GM21515 (cell line): ENCODE measurements around the gene SOX5.
"Not testable (repeated sequence)": the region's sequence is repeated elsewhere in the genome, so short reads cannot be mapped to it uniquely, and the experiment has no call there.

Experiments used
- ATAC-seq: cut with Tn5 transposase; IDR thresholded peaks from one replicate; pipeline ENCODE4 v1.9.1; 2021; ENCODE audit not compliant: unreplicated experiment

SOX5 gene

DNA sequence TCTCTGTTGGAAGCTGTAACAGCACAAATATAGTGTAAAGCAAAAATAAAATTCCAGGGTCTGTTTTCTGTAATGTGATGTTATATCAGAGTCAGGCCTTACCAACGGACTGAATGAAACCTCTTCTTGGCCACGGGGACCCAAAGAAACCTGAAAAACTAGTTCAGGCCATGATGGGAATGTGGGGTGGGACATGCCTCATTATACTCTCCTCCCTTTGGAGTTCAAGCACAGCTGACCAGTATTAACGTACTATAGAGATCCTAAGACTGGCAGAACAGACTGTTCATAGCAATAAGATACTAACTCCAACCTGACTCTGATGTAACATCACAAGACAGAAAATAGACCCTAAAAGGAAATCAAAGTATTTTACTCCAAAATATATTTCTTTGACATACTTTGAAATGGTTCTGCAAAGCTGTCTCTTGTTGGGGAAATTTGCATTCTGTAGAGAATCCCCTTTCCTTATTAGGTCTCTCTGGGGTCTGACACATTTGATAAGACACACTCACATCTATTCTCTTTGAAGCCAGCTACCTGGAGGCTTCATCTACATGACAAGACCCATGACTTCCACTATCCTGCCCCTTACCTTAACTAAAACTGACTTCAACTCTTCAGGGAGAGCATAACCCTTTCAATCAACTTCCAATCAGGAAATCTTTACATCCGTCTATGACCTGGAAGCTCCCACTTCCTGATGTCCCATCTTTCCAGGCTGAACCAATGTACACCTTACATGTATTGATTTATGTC, 444.6 kb downstream of the SOX5 start:
- no peak for ATAC-seq

DNA sequence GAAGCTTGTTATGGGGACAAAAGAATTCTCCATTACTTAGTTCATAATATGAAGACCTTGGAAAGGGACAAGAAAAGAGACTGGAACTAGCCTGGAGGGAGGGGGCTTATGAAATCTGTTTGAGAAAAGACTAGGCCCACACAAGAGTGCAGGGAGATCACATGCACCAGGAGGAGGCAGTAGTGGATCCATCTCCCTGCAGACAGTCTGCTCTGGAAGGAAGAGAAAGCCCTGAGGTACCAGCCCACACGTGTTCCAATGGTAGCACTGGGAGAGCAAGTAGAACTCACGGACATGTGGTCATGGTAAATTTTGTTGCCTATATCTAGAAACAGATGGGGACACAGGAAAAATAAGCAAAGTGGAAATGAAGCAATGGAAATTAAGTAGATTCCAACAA, 445.4 kb downstream of the SOX5 start:
- ATAC-seq, result no peak

DNA sequence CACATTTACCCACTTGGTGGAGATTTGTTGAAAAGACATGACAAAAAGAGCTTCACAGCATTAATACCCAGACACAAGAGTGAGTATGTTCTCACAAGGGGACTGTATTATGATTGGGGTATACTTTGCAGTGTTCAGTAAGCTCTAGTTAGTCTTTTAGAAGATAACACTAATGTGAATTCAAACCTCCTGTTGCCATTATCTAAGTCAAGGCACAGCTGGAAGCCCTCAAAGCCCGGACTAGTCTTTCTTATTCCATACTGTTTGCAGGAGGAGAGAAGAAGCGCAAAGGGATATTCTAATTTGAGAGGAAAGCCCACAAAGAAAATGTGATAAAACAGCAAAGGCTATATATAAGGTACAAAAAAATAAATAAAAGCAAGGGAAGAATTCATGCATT, 445.9 kb downstream of the SOX5 start:
- ATAC-seq, result no peak

DNA sequence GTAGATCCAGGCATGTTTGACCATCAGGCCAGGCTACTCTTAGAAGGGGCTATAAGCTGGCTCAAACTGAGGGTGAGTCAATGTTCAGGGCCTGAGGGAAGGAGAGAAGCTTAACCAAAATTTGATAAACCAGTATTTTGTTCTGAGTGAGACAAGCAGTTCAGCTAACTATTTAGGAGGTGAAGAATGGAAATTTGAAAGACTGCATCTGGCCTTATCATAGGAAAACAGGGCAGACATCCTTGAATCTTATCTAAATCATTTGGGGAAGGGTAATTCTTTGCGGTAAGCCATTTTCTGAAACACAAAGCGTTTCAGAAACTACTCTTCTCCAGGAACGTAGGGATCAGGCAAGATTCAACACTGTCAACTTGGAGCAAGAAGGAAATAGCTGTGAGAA, 447.2 kb downstream of the SOX5 start:
- no peak for ATAC-seq

DNA sequence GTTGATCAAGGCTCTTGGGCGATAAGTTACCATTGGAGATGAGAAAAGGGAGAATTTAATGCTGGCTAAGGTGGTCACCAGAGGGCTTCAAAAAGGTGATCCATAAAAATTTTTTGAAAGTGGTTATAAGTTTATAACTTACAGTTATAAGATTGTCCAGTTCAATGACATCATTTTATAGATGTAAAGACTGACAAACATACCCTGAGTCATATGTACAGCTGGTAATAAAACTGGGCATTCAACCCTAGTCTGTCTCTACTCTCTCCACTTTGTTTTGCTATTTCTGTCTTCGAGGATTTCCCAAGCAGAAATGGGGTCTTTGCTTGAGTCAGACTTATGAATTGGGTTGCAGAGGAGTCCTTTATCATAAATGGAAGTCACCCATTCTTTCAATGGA, 454.0 kb downstream of the SOX5 start:
- ATAC-seq, result no peak

DNA sequence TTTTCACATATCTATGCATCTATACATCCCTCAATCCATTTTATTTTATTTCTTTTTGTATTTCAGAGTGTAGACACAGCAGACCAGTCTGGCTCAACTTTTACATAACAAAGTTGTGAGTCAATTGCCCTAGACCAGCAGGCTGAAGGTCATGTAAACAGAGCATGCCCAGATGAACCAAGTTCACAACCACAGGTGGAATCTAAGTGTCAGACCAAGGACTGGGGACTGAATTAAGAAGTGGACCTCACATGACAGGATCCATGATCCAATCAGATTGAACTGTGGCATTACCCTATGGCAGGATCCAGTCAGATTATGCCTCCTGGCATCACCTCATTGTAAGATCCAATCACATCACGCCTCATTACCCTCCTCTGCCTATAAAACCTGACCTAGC, 455.8 kb downstream of the SOX5 start:
- ATAC-seq, result no peak

DNA sequence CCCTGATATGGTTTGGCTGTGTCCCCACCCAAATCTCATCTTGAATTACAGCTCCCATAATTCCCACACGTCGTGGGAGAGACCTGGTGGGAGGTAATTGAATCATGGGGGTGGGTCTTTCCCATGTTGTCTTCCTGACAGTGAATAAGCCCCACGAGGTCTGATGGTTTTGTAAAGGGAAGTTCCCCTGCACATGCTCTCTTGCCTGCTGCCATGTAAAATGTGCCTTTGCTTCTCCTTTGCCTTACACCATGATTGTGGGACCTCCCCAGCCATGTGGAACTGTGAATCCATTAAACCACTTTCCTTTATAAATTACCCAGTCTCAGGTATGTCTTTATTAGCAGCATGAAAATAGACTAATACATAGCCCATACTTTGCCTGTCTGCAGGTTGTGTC, 458.4 kb downstream of the SOX5 start:
- not testable (repeated sequence) for ATAC-seq

DNA sequence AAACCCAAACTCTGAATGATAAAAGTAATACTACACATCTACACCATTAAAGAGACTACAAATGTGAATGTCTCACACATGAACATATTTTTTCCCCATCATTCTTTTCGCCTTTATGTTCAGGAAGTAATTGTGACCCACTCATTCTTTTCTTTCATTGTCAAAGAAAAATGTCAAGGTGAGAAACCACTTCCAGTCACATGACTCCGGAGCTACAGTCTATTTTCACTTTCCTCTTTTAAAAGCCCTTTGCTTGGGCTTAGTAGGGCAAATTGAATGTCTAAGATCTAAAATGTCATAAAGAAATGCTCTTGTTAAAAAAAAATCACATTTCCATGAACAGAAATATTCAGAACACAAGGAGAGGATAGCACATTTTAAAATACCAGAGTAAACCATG, 461.3 kb downstream of the SOX5 start:
- ATAC-seq, result no peak

DNA sequence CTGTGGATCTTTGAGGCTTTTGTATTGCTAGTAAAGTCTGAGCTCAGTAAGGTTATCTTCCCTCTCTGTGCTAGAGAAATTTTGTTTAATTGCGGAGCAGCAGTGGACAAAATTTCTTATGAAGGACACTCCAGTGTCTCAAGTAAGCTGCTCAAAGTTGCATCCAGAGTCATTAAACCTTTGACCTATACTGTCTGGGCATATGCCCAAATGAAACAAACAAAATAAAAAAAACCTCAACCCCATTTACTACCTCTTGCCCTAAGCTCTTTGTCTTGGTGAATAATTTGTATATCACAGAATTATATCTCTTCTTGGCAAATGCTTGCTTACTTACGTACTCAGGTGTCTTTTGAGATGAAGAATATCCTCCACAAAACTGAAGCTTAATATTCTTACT, 465.2 kb downstream of the SOX5 start:
- ATAC-seq, result no peak

DNA sequence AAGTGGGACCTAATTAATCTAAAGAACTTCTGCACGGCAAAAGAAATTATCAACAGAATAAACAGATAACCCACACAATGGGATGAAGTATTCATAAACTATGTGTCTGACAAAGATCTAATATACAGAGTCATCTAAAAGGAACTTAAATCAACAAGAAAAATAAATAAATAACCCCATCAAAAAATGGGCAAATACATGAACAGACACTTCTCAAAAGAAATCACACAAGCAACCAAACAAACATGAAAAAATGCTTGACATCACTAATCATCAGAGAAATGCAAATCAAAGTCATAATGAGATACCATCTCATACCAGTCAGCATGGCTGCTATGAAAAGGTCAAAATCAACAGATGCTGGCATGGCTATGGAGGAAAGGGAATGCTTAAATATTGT, 466.9 kb downstream of the SOX5 start:
- ATAC-seq, result no peak
